HCT116 (cell line): ENCODE data around the gene DAPK2. TPM values are rescaled to one million over a fixed set of nuclear protein-coding genes. Genes with fewer than 3 reads are reported as not detected.

Experiments used
- ATAC-seq: fragments of 200-7000 bp; cut with Tn5 transposase; 2 replicates; pipeline ENCODE4 v1.9.1; 2020; ENCODE audit warnings: mild to moderate bottlenecking, moderate library complexity
- BruUV-seq: library from RNA; stranded (reverse); fragments of 400-500 nt; replicated peaks from 2 replicates; lab custom pipeline; 2021; lab: Mats Ljungman, UMichigan
- CTCF ChIA-PET: fragments of 300-600 bp; sonication (Branson Sonifier 250); formaldehyde crosslinking; loops from one replicate; lab custom pipeline; 2021; ENCODE audit warnings: antibody characterized with exemption; lab: Charles Lee
- POLR2A ChIA-PET: fragments of 300-600, 350-600 bp; sonication (Branson Sonifier 250); formaldehyde crosslinking; loops from one replicate; lab custom pipeline; 2021; ENCODE audit warnings: antibody characterized with exemption; lab: Charles Lee
- RAD21 ChIA-PET, 2 experiments: fragments of 300-600 bp; sonication (Branson Sonifier 250); formaldehyde crosslinking; loops; one replicate each; lab custom pipeline; 2023; ENCODE audit warnings: low total read pairs in 2 of 2; ENCODE audit not compliant: uncharacterized antibody in 2 of 2, unreplicated experiment in 2 of 2, low non-redundant PET in 1 of 2; lab: Charles Lee
- DNase-seq: peaks from one replicate; pipeline ENCODE4 v3.0.0-alpha.2; 2010; ENCODE audit warnings: low read depth, low spot score
- H2AFZ ChIP-seq: fragments of 200-600 bp; shearing (Covaris generic), sonication (generic); 2 replicates; pipeline ENCODE4 v1.6.1; 2017; ENCODE audit warnings: low read depth, mixed run types, mixed read lengths, antibody characterized with exemption, low read length; ENCODE audit not compliant: poor library complexity, severe bottlenecking
- H3K27ac ChIP-seq: 2 replicates; pipeline ENCODE4 v1.5.1; 2012; ENCODE audit warnings: low read depth, low read length
- H3K27me3 ChIP-seq: fragments of 200-600 bp; sonication (generic); 2 replicates; pipeline ENCODE4 v1.6.1; 2016; ENCODE audit warnings: mixed run types, low read length, mixed read lengths; ENCODE audit not compliant: insufficient read depth
- H3K36me3 ChIP-seq, 2 experiments: fragments of 200-500 bp in 1 of 2; fragments of 200-600 bp in 1 of 2; sonication (Bioruptor generic) in 1 of 2; sonication (generic) in 1 of 2; 2 replicates each; pipeline versions ENCODE4 v1.5.1 to v1.6.1; 2014 to 2016; ENCODE audit warnings: low read length in 2 of 2, inconsistent platforms in 1 of 2, mixed read lengths in 1 of 2, mixed run types in 1 of 2; ENCODE audit not compliant: insufficient read depth in 2 of 2, control insufficient read depth in 1 of 2
- H3K4me1 ChIP-seq, 2 experiments: fragments of 200-600 bp in 1 of 2; sonication (generic) in 1 of 2; 2 replicates each; pipeline versions ENCODE4 v1.5.1 to v1.6.1; 2012 to 2017; ENCODE audit warnings: low read length in 2 of 2, inconsistent platforms in 1 of 2, mild to moderate bottlenecking in 1 of 2, mixed read lengths in 1 of 2, mixed run types in 1 of 2, moderate library complexity in 1 of 2; ENCODE audit not compliant: insufficient read depth in 2 of 2, control insufficient read depth in 1 of 2
- H3K4me2 ChIP-seq: fragments of 200-600 bp; sonication (generic); 2 replicates; pipeline ENCODE4 v1.6.1; 2017; ENCODE audit warnings: mixed run types, low read length, mixed read lengths
- H3K4me3 ChIP-seq, 2 experiments: fragments of 200-600 bp in 1 of 2; sonication (generic) in 1 of 2; replicated peaks in 1 of 2; 2 replicates each; pipeline ENCODE4 v1.5.1; 2011 to 2016; ENCODE audit warnings: low read length in 2 of 2, control low read depth in 1 of 2, low read depth in 1 of 2, mild to moderate bottlenecking in 1 of 2, mixed read lengths in 1 of 2, mixed run types in 1 of 2
- H3K79me2 ChIP-seq: fragments of 200-600 bp; sonication (generic); 2 replicates; pipeline ENCODE4 v1.6.1; 2017; ENCODE audit warnings: mild to moderate bottlenecking, mixed run types, low read length, moderate library complexity, mixed read lengths; ENCODE audit not compliant: insufficient read depth
- H3K9ac ChIP-seq: fragments of 200-600 bp; sonication (generic); 2 replicates; pipeline ENCODE4 v1.6.1; 2016; ENCODE audit warnings: low read length, mixed read lengths
- H3K9me2 ChIP-seq: fragments of 200-600 bp; sonication (generic), shearing (Covaris generic); 2 replicates; pipeline ENCODE4 v1.6.1; 2017; ENCODE audit warnings: mixed run types, mild to moderate bottlenecking, moderate library complexity; ENCODE audit not compliant: insufficient read depth
- H3K9me3 ChIP-seq, 2 experiments: fragments of 200-500 bp in 1 of 2; fragments of 200-600 bp in 1 of 2; sonication (Bioruptor generic) in 1 of 2; sonication (generic) in 1 of 2; 2 replicates each; pipeline ENCODE4 v1.6.1; 2014 to 2017; ENCODE audit warnings: low read length in 2 of 2, mixed read lengths in 2 of 2, inconsistent platforms in 1 of 2, low read depth in 1 of 2, mild to moderate bottlenecking in 1 of 2, mixed run types in 1 of 2, moderate library complexity in 1 of 2; ENCODE audit not compliant: control insufficient read depth in 1 of 2, insufficient read depth in 1 of 2
- H4K20me1 ChIP-seq: fragments of 200-600 bp; sonication (generic), shearing (Covaris generic); 2 replicates; pipeline ENCODE4 v1.6.1; 2017; ENCODE audit warnings: mixed run types, mild to moderate bottlenecking, moderate library complexity; ENCODE audit not compliant: insufficient read depth
- EZH2 ChIP-seq: fragments of 200-600 bp; sonication (generic); IDR thresholded peaks from 2 replicates; pipeline ENCODE4 v1.6.1; 2017; ENCODE audit warnings: antibody characterized with exemption, mixed run types
- EZH2phosphoT487 ChIP-seq: fragments of 200-600 bp; IDR thresholded peaks from 2 replicates; pipeline ENCODE4 v1.6.1; 2018; ENCODE audit warnings: antibody characterized with exemption, borderline replicate concordance
- FOSL1 ChIP-seq: IDR thresholded peaks from 2 replicates; pipeline ENCODE4 v1.6.1; 2012; ENCODE audit warnings: low read depth
- TCF7L2 ChIP-seq: IDR thresholded peaks from 2 replicates; pipeline ENCODE4 v1.7.0; 2011; ENCODE audit warnings: borderline replicate concordance, inconsistent platforms; ENCODE audit not compliant: insufficient read depth, insufficient read length; ENCODE audit errors: extremely low read depth
- ZNF274 ChIP-seq: fragments of 200-500 bp; sonication (Bioruptor generic); IDR thresholded peaks from 2 replicates; pipeline ENCODE4 v1.6.1; 2014; ENCODE audit warnings: mild to moderate bottlenecking, low read depth, low read length, inconsistent platforms
- intact Hi-C: fragments of 100-400 bp; cut with micrococcal nuclease; formaldehyde crosslinking; loops from 2 replicates; pipeline ENCODE4 v1.10.0; 2022
- total RNA-seq: library from RNA; stranded (reverse); gene quantifications from one replicate; pipeline ENCODE4 v1.2.1, GENCODE V29; 2021; ENCODE audit not compliant: unreplicated experiment
- TF ChIP-seq, protein P1 (sequence below): IDR thresholded peaks from 2 replicates; pipeline ENCODE4 v1.6.1; 2012; ENCODE audit warnings: low read depth

Gene DAPK2
- total RNA-seq, 1 experiment from 2014 or later: 4.8 TPM

DNA sequence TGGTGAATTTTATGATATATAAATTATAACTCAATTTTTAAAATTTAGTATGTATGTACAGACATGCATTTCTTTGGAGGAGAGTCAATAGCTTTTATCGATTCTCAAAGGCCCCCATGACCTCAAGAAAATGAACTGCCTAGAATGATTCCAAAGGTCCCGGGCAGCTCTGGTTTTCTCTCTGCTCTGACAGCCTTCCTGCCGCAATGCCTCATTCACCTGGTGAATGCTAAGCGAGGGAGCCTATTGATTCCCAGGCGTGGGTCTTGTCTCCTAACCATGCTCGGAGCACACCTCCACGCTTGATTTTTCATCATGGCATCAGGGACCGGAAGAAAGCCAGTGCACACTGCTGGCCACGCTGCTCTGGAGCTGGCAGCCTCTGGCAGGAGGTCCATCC is 132.9 kb downstream of the DAPK2 start:
- DNase-seq: no peak
- H3K9ac ChIP-seq: no peak overlapping the region

DNA sequence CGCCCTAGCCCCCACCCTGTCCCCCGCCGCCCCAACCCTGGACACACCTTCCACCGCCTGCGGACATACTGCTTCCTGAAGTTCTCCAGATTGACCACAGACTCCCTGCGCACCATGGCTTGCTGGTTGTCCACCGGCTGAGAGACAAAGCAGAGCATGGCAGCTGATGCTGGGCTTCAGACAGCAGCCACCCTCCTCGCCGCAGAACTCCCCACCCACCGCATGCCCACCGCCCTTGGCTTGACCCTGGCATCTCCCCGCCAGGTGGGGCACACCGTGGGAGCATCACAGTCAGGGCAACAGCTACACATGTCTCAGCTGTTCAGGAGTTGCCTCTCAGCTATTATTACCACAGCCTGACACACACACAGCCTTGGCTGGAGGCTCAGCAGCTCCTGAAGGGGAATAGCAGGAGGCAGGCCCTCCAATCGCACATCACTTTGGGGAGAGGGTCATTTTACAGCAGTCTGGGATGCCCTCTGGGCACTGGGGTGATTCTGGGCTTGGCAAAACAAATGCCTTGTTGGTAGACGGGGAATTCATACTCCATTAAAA is 134.1 kb downstream of the DAPK2 start:
- no peak for DNase-seq
- intact Hi-C loops: loop anchor here (10.0 kb wide), 1 partner anchor 133 kb away; the partner anchor contains the start of gene DAPK2
- no peaks in the 10 kb centered on the region for H3K36me3 ChIP-seq
- no peak overlapping the region for H3K9ac ChIP-seq
- ATAC-seq: no peak
- no peak overlapping the region for H3K4me2 ChIP-seq
- no peak overlapping the region for H3K27ac ChIP-seq
- ChIA-PET RAD21 (interaction anchor here in 1 of 2 experiments (0.6 kb wide), 1 partner anchor 243 kb away, joined by 5 read pairs; no protein-coding TSS in a partner anchor), POLR2A (no interaction called here), CTCF (no interaction called here)
- TF ChIP-seq EZH2phosphoT487 (no peak), ZNF274 (no peak), FOSL1 (no peak), EZH2 (no peak)
- TF ChIP-seq, protein P1, sequence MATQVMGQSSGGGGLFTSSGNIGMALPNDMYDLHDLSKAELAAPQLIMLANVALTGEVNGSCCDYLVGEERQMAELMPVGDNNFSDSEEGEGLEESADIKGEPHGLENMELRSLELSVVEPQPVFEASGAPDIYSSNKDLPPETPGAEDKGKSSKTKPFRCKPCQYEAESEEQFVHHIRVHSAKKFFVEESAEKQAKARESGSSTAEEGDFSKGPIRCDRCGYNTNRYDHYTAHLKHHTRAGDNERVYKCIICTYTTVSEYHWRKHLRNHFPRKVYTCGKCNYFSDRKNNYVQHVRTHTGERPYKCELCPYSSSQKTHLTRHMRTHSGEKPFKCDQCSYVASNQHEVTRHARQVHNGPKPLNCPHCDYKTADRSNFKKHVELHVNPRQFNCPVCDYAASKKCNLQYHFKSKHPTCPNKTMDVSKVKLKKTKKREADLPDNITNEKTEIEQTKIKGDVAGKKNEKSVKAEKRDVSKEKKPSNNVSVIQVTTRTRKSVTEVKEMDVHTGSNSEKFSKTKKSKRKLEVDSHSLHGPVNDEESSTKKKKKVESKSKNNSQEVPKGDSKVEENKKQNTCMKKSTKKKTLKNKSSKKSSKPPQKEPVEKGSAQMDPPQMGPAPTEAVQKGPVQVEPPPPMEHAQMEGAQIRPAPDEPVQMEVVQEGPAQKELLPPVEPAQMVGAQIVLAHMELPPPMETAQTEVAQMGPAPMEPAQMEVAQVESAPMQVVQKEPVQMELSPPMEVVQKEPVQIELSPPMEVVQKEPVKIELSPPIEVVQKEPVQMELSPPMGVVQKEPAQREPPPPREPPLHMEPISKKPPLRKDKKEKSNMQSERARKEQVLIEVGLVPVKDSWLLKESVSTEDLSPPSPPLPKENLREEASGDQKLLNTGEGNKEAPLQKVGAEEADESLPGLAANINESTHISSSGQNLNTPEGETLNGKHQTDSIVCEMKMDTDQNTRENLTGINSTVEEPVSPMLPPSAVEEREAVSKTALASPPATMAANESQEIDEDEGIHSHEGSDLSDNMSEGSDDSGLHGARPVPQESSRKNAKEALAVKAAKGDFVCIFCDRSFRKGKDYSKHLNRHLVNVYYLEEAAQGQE: no peak
- no TSS peak for BruUV-seq
- no peak overlapping the region for H3K4me3 ChIP-seq
- H3K79me2 ChIP-seq: no peaks in the 10 kb centered on the region
- H3K9me3 ChIP-seq: no peaks in the 10 kb centered on the region
- no peak overlapping the region for H2AFZ ChIP-seq
- no peaks in the 10 kb centered on the region for H4K20me1 ChIP-seq
- no peaks in the 10 kb centered on the region for H3K27me3 ChIP-seq
- peaks cover 13% of the 10 kb centered on the region in 2 experiments; a peak in 3 of 4 replicates for H3K4me1 ChIP-seq
- H3K9me2 ChIP-seq: no peaks in the 10 kb centered on the region

More for the DNA sequence above, 132.9 kb downstream of the DAPK2 start:
- BruUV-seq: no TSS peak
- no peaks in the 10 kb centered on the region for H3K9me3 ChIP-seq
- no peak overlapping the region for H3K4me2 ChIP-seq
- no peaks in the 10 kb centered on the region for H3K9me2 ChIP-seq
- POLR2A ChIA-PET: no interaction called here
- no peaks in the 10 kb centered on the region for H3K27me3 ChIP-seq
- H4K20me1 ChIP-seq: no peaks in the 10 kb centered on the region
- TF ChIP-seq TCF7L2: no peak
- no peak overlapping the region for H3K27ac ChIP-seq
- no peaks in the 10 kb centered on the region for H3K36me3 ChIP-seq
- CTCF ChIA-PET: no interaction called here
- no peaks in the 10 kb centered on the region for H3K79me2 ChIP-seq
- H3K4me3 ChIP-seq: no peak overlapping the region
- intact Hi-C loops: loop anchor here (10.0 kb wide), 1 partner anchor 131 kb away; the partner anchor contains the start of gene DAPK2
- H3K4me1 ChIP-seq: peaks cover 13% of the 10 kb centered on the region in 2 experiments; a peak in 3 of 4 replicates
- no peak overlapping the region for H2AFZ ChIP-seq
- no peak for ATAC-seq
- RAD21 ChIA-PET: no interaction called here
